Measurements from ENCODE around the gene RUFY4.
"Not testable (repeated sequence)": the region's sequence is repeated elsewhere in the genome, so short reads cannot be mapped to it uniquely, and the experiment has no call there.

The RUFY4 gene

GRCh38 chr2:218031771-218032257 is 37.2 kb upstream of the RUFY4 start:
- no peak for DNase-seq

DNA sequence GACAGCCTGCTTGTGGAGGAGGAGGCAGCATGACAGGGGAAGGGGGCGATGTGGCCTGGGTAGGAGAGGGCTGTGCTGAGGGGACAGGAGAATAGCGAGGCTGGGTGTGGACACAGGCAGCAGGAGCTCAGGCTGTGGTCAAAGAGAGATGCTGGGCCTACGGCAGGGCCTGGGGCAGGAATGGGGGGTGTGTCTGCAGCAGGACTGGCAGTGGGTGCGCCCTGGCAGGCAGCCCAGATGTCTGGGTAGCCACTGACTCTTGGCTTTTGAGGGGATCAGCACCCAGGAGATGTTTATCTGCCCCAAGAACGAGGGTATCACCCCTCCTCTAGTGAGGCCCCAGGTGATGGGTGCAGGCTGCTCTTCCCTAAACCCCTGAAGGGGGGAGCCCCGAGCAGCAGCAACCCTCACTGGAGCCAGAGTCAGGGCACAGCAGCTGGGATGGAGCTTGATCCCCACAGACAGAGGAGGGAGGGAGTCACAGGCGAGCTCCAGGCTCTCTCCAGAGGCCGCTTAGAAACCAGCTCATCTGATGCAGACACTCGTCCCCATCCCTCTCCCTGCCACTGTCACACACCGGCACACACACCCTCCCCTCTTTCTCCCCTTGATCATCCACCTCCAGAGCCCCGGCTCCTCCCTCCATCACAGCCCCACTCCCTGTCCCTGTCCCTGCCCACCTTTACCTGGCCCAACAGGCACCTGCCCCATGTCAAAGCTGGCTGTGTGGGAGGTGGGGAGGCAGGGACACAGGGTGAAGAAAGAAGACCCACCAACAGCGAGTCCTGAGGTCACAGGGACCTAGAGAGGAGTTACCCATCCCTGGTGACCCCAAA is 36.5 kb upstream of the RUFY4 start:
- no peak for DNase-seq

DNA sequence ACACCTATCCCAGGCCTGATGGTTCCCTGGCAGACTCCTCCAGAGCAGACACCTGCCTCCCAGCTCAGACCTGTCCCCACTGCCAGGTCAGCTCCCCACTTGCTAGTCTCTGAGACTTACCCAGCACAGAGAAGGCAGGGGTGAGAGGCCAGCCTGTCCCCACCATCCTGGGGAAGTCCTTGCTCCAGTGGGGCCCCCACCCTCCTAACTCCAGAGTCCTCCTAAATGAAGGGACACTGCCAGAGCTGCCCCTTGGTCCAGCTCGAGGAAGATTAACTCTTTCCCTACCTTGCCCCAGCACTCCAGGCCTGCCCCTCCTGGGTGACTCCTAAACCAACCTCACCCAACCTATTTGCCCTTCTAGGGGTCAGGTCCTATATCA is 35.9 kb upstream of the RUFY4 start:
- DNase-seq: no peak

- DNase-seq: no peak
These were observed 35.2 kb upstream of the RUFY4 start for GRCh38 chr2:218033590-218034496.

DNA sequence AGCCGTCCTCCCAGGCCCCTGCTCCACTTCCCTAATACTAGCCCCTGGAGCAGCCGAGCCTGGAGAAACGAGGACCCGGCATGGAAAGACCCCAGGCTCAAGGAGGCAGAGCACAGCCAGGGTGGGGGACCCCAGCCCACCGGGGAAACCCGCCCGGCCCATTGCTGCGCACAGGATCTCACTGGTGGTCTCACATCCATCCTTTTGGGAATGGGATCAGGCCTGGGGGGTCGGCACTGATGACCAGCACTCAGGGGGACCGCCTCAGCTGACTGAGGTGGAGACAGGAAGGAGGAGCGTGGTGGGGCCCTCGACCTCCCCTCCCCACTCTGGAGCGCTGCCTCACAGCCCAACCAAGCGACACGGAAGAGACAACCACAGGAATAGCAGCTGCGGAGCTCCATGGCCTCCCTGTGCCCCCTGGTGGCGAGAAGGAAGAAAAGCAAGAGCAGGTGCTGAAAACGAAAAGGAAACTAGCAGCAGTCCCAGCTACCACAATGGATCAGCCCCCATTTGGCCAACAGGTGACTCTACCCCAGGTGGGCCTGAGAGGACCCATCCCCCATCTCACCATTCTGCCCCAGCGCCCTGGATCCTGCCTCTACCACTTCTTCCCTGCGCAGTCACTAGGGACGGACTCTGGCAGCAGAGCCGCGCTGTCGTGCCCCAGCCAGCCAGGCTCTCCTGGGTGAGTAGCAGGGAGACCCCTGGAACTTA is 34.4 kb upstream of the RUFY4 start:
- peak; percentile 44 to 68 for DNase-seq

DNA sequence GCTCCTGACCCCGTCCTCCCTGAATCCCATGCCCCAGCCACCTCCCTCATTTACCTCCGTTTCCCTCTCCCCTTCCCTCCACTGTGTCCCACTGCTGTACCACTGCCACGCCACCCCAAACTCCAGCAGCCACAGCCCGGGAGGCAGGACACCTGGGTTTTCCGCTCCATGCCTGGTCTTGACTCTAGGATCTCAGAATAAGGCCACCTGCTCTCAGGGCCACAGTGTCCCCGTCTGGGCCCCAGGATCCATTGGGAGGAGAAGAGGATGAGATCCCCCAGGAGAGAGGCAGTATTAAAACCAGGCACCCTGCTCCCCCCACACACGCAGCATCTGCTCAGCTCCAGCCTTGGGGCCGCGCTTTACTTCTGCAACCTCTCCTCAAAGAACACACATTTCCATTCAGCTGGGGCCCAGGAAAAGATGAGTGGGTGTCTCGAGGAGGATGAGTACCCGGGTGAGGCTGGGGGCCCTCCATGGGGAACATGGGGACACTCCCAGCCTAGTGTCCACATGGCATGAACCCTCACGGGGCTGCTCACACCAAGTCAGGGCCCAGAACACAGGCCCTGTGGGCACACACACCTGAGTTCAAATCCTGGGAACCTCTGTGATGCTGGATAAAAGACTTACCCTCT is 33.5 kb upstream of the RUFY4 start:
- no peak for DNase-seq

- no peak for DNase-seq
These were observed 32.7 kb upstream of the RUFY4 start for GRCh38 chr2:218036371-218036770.

DNA sequence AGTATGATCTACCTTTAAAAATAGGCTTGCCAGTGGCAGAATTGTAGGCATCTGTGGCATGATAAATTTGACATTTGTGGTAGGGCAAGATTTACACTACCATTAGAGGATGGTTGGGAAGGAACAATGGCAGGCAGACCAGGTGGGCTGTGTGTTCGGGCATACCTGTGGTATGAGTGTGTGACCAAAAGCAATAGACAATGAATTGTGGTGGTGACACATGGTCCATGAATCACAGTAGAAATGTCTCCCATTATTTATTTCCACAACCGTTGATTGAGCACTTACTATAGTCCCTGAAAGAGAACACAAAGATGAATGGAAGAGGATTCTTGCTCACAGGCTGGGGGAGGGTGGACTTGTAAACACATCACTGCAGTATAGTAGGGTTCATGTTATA is 29.9 kb upstream of the RUFY4 start:
- no peak for DNase-seq

GRCh38 chr2:218040883-218041282 is 28.2 kb upstream of the RUFY4 start:
- DNase-seq: no peak

DNA sequence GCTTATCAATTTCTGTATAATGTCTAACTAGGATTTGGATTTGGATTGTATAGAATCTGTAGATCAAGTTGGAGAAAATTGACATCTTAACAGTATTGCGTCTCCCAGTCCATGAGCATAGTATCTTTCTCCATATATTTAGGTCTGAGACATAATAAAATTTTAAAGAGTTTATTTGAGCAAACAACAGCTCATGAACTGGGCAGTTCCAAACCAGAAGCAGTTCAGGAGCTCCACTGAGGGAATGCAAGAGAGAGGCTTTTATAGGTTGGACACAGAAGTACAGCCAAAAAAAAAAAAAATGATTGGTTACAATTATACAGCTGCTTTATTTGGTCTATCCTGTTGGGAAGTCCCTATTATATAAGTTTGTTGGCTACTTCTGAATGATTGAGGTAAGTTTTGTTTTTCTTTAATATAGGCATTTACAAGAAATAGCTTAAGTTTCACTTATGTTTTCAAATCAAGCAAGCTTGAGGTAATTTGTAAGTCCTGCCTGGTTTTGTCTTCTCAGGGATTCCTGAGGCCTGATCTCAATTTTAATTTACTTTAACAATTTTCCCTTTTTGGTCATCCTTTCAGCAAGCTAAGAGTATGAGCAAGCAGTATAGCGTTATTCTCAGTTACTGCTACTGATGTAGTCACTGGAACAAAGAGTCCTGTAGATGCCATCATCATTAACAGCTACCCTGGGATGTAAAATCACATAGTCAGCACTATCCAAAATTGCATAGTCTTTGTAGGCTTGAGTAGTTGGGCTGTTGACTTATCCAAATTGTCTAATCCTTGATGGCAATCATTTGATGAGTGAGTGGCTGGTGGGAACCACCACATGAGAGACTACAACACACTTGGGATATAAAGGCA is 27.5 kb upstream of the RUFY4 start:
- DNase-seq: no peak

DNA sequence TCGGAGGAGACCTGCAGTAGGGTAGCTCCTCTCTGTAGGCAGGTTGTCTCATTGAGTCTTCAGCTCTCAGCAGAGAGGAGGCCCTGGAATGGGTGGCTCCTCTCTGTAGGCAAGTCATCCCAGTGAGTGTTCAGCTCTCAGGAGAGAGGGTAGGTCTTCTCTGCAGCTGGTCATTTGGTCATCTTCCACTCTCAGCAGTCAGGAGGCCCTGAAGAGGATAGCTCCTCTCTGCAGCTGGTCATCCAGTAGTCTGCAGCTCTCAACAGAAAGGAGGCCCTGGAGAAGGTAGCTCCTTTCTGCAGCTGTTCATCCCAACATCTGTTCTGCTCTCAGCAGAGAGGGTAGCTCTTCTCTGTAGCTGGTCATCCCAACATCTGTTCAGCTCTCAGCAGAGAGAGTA is 26.0 kb upstream of the RUFY4 start:
- no peak for DNase-seq

DNA sequence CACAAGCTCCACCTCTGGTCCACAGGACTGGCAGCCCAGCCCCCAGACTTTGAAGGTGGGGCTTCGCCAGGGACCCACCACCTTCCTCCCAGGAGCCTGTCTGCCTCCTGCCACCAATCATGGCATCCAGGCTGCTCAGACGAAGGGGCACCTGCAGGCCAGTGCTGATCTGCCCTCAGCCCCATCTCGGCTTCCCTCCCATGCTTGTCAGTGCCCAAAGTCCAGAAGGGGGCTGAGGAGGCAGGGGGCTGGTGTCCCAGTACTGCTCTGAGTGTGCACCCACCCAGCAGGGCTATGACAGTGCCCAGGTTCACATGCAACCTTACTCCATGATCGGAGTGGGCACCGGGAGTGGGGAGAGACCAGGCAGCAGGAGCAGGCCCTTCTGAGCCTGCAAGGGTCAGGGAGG is 25.3 kb upstream of the RUFY4 start:
- DNase-seq: no peak

DNA sequence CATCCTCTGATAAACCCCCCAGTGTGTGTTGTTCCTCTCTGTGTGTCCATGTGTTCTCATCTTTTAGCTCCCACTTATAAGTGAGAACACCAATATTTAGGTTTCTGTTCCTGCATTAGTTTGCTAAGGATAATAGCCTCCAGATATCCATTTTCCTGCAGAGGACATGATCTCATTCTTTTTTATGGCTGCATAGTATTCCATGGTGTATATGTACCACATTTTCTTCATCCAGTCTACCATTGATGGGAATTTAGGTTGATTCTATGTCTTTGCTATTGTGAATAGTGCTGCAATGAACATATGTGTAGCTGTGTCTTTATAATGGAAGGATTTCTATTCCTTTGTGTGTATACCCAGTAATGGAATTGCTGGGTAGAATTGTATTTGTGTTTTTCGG is 24.5 kb upstream of the RUFY4 start:
- DNase-seq: not testable (repeated sequence)

DNA sequence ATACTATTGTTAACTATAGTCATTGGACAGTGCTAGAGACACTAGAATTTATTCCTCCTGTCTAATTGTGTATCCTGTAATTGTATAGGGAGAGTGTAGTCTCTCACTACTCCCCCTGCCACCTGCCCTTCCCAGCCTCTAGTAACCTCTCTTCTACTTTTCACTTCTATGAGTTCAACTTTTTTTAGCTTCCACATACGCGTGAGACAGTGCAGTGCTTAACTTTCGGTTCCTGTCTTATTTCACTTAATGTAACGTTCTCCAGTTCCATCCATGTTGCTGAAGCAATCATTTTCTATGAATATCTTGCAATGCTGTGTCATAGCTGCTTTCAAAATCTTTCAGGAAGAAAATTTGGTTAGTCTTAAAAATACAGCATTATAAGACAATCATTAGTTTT is 22.8 kb upstream of the RUFY4 start:
- no peak for DNase-seq

DNA sequence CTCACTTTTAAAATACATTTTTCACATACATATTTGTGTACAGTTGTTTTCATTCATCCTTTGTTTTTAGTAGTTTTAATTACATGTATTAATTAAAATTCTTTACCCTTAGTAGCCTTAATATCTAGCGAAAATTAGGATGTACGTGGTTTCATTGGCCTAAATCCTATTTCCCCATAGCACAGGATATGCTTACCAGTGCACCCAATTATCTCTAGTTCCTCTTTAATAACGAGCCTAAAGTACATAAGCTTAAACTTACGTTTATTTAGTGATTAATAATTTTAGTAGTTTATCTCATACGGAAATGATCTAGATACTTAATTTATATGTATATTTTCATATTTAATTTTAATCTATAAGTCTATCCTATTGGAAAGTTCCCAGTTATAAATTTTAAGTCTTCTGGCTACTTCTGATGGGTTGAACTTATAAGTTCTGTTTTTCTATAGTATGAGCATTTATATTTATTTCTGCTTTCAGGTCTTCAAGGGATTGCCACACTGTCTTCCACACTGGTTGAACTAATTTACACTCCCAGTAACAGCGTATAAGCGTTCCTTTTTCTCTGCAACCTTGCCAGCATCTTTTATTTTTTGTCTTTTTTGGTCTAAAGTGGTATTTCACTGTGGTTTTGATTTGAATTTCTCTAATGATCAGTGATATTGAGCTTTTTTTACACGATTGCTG is 21.4 kb upstream of the RUFY4 start:
- DNase-seq: no peak

DNA sequence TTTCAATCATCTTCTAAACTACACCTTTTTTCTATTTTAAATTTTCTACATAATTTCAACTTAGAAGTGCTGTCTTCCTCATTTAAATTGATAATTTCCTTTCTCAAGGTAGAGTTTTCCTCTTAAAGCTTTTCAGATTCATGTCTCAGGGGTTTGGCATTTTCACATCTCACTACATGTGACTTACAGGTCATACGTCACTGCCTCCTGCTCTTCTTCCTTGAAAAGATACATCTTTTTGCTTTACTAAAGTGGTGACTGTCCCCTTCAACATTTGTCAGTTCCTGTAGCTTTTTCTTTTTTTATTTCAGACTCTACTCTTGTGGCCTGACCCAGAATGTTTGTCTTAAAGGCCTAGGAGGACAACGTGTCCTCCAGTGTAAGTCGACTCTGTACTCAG is 17.1 kb upstream of the RUFY4 start:
- no peak for DNase-seq

DNA sequence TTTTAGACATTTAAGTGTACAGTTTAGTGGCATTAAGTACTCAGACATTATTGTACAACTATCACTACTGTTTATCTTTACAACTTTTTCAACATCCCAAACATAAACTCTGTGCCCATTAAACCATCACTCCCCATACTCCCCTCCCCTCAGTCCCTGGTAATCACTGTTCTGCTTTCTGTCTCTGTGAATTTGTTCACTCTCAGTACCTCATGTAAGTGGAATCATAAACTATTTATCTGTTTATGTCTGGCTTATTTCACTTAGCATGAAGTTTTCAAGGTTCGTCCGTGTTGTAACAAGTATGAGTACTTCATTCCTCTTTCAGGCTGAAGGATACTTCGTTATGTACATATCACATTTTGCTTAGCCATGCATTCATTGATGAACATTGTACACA is 9.8 kb upstream of the RUFY4 start:
- DNase-seq: no peak

DNA sequence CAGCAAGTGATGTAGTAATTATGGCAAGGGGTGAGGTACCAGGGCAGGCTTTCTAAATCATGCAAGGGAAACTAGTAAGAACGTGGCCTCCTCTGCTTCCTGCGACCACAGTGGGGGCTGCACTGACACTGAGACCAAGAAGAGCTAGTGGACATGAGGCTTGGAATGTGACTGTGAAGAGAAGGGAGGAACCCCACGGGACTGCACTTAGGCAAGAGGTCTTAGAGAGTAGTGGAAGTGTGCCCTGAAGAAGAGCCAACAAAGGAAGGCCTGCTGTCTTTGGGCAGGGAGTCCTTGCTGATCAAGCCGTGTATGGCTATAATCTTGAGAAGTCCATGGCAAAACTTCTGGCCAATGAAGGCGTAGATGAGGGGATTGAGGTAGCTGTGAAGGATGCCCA is 8.9 kb upstream of the RUFY4 start:
- DNase-seq: no peak

DNA sequence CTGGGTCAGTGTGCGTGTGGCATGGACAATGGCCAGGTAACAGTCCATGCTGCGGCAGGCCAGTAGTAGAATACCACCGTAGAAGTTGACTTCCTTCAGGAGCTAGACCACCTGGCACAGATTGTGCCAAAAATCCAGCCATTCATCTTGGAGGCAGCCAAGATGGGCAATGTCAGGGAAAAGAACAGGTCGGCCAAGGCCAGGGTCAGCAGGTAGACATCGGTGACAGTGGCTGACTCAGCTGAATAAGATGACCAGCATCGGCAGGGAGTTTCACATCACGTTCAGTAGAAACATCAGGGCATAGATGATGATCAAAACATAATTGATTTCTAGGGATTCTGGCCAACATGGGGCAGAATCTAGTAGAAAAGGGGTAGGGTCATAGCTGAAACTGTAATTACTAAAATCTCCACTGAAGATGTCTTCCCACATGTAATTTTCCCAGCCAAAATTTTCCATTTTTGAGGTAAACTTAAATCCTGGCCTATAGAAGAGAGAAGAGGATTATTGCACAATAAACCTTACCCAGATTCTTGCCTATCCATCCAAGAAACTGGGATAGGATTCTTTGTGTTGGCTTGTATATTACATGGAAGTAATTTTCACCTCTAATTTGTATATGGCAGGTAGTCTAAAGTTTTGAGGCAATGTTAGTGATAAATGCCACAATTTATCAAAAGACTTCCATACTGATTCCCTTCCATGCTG is 7.9 kb upstream of the RUFY4 start:
- no peak for DNase-seq

- no peak for DNase-seq
These were observed 5.6 kb upstream of the RUFY4 start for GRCh38 chr2:218063486-218063885.

DNA sequence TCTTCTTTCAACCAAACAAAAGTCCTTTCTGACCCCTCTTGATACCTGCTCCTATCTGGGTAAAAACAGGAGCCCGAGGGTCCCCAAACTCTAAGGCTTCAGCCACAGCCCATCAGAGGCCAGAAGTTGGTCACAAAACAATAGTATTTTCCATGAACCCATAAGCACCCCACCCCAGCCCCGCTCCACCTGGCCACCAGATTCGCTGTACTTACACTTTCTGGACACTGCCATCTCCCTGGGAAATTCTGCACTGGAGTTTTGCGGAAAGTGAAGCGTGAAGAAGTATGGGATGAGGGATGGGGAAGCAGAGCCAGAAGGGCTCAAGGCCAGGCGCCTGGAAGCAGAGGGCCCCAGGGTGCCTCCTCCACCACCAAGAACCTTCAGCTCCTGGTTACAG is 5.2 kb upstream of the RUFY4 start:
- no peak for DNase-seq
